ENCODE results near the gene KCNMB2. TPM values are rescaled to one million over a fixed set of nuclear protein-coding genes. Genes with fewer than 3 reads are reported as not detected.
"Not testable (repeated sequence)": the region's sequence is repeated elsewhere in the genome, so short reads cannot be mapped to it uniquely, and the experiment has no call there.

Gene KCNMB2
- total RNA-seq, 1 experiment from 2014 or later = 0.06 TPM

- DNase-seq (ENCODE audit: low read depth) = no peak
Observed at GRCh38 chr3:178519701-178520100, 16.5 kb upstream of the KCNMB2 start.

GRCh38 chr3:178520451-178520850 lies 15.8 kb upstream of the KCNMB2 start:
- DNase-seq (ENCODE audit: low read depth) = peak; percentile 7

- DNase-seq (ENCODE audit: low read depth) = no peak
Observed at GRCh38 chr3:178522200-178523052, 13.8 kb upstream of the KCNMB2 start.

- DNase-seq (ENCODE audit: low read depth) = no peak
Observed at GRCh38 chr3:178525251-178525650, 11.0 kb upstream of the KCNMB2 start.

- DNase-seq (ENCODE audit: low read depth) = no peak
Observed at GRCh38 chr3:178526291-178526690, 9.9 kb upstream of the KCNMB2 start.

- no peak for DNase-seq (ENCODE audit: low read depth)
Observed at GRCh38 chr3:178527981-178528380, 8.3 kb upstream of the KCNMB2 start.

- DNase-seq (ENCODE audit: low read depth) = no peak
Observed at GRCh38 chr3:178529606-178530225, 6.5 kb upstream of the KCNMB2 start.

GRCh38 chr3:178532476-178532875 lies 3.8 kb upstream of the KCNMB2 start:
- DNase-seq (ENCODE audit: low read depth) = no peak

- DNase-seq (ENCODE audit: low read depth) = no peak
Observed at GRCh38 chr3:178537122-178537705, 978 bp downstream of the KCNMB2 start.

- DNase-seq (ENCODE audit: low read depth) = no peak
Observed at GRCh38 chr3:178538056-178538455, 1.8 kb downstream of the KCNMB2 start.

- no peak for DNase-seq (ENCODE audit: low read depth)
Observed at GRCh38 chr3:178540184-178540583, 3.9 kb downstream of the KCNMB2 start.

- no peak for DNase-seq (ENCODE audit: low read depth)
Observed at GRCh38 chr3:178545337-178545736, 9.1 kb downstream of the KCNMB2 start.

- no peak for DNase-seq (ENCODE audit: low read depth)
Observed at GRCh38 chr3:178546079-178546478, 9.8 kb downstream of the KCNMB2 start.

- not testable (repeated sequence) for DNase-seq (ENCODE audit: low read depth)
Observed at GRCh38 chr3:178549426-178549825, 13.2 kb downstream of the KCNMB2 start.

- peak; percentile 25 for DNase-seq (ENCODE audit: low read depth)
Observed at GRCh38 chr3:178551916-178552321, 15.7 kb downstream of the KCNMB2 start.

- DNase-seq (ENCODE audit: low read depth) = no peak
Observed at GRCh38 chr3:178558637-178559036, 22.4 kb downstream of the KCNMB2 start.

GRCh38 chr3:178560759-178561158 lies 24.5 kb downstream of the KCNMB2 start:
- no peak for DNase-seq (ENCODE audit: low read depth)

- DNase-seq (ENCODE audit: low read depth) = no peak
Observed at GRCh38 chr3:178561239-178561638, 25.0 kb downstream of the KCNMB2 start.

GRCh38 chr3:178562143-178562946 lies 26.1 kb downstream of the KCNMB2 start:
- DNase-seq (ENCODE audit: low read depth) = no peak

GRCh38 chr3:178562947-178563232 lies 26.7 kb downstream of the KCNMB2 start:
- peak; percentile 24 for DNase-seq (ENCODE audit: low read depth)

GRCh38 chr3:178567611-178568010 lies 31.4 kb downstream of the KCNMB2 start:
- no peak for DNase-seq (ENCODE audit: low read depth)

GRCh38 chr3:178568155-178568731 lies 32.0 kb downstream of the KCNMB2 start:
- DNase-seq (ENCODE audit: low read depth) = no peak
